Lower leg skin (tissue), 4 donors: Measurements from ENCODE around the gene GID4. TPM values are rescaled to one million over a fixed set of nuclear protein-coding genes. Genes with fewer than 3 reads are reported as not detected.

Source experiments
- DNase-seq, 2 donors: peaks; one replicate each; pipeline ENCODE4 v3.0.0-alpha.2; 2019; ENCODE audit warnings: low spot score in 2 of 2
- H3K4me3 ChIP-seq: fragments of 200-600 bp; sonication (generic); 2 replicates; pipeline ENCODE4 v1.5.1; 2017; ENCODE audit warnings: mild to moderate bottlenecking, low read depth; ENCODE audit not compliant: poor library complexity, severe bottlenecking
- CTCF ChIP-seq, 3 donors: fragments of 450-650 bp; IDR thresholded peaks; one replicate each; pipeline ENCODE4 v1.5.1; 2016; ENCODE audit warnings: antibody characterized with exemption in 3 of 3, mild to moderate bottlenecking in 3 of 3, moderate library complexity in 2 of 3
- POLR2A ChIP-seq, 2 donors: fragments of 450-650 bp; IDR thresholded peaks; one replicate each; pipeline ENCODE4 v1.6.1; 2016 to 2017; ENCODE audit warnings: antibody characterized with exemption in 2 of 2, mild to moderate bottlenecking in 1 of 2, moderate library complexity in 1 of 2
- WGBS, 2 donors: methylation state at CpG; one replicate each; pipeline ENCODE4 v1.1.5; 2018; 5-methylcytosine and 5-hydroxymethylcytosine counted together
- intact Hi-C: fragments of 100-400 bp; cut with DNase I; formaldehyde crosslinking; loops from one replicate; pipeline ENCODE4 v1.15.0; 2023; ENCODE audit warnings: low total_unique reads
- total RNA-seq, 4 donors: library from RNA; depleted of rRNA; stranded (reverse); fragments of >200 nt; gene quantifications; one replicate each; pipeline ENCODE4 v1.1.0, GENCODE V29; 2016

Gene GID4
- total RNA-seq, 4 donors from 2014 or later: 23.0 to 30.1 (median 24.1) TPM

GRCh38 chr17:18094409-18094807 lies 55.2 kb downstream of the GID4 start:
- 96 to 98% methylated on average over 10 of the region's 10 CpGs for WGBS, 2 donors
- TF ChIP-seq POLR2A (IDR thresholded peaks at IDR 0.05): no peak
- no peak overlapping the region for H3K4me3 ChIP-seq
- intact Hi-C loops: no loop called here
- no peak for DNase-seq

- TF ChIP-seq CTCF (IDR thresholded peaks at IDR 0.05): no peak
- no peak for TF ChIP-seq POLR2A (IDR thresholded peaks at IDR 0.05)
- DNase-seq: no peak
- H3K4me3 ChIP-seq: no peak overlapping the region
- 91 to 93% methylated on average over 14 of the region's 14 CpGs for WGBS, 2 donors
- intact Hi-C loops: no loop called here
Observed at GRCh38 chr17:18099516-18099915, 60.3 kb downstream of the GID4 start.

DNA sequence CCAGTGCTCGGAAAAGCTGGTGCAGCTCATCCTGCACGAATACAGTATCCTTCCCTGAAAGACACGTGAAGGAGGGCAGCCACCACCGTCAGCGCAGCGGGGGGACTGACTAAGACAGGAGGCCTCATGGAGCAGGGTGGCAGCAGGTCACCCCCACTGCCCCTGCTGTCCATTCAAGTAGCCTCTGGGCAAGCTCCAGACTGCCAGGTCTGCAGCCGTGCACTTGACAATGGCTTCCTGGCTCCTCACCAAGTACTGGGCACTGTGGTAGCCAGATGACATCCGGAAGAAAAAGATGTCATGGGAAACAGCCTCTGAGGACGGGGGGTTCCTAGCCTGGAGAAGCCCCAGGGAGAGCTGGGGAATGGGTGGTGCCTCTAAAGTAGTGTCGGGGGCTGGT lies 61.4 kb downstream of the GID4 start:
- no peak for TF ChIP-seq POLR2A (IDR thresholded peaks at IDR 0.05)
- TF ChIP-seq CTCF (IDR thresholded peaks at IDR 0.05): no peak
- WGBS, 2 donors: 72 to 80% methylated on average over 10 of the region's 10 CpGs
- intact Hi-C loops: no loop called here
- no peak for DNase-seq
- no peak overlapping the region for H3K4me3 ChIP-seq

DNA sequence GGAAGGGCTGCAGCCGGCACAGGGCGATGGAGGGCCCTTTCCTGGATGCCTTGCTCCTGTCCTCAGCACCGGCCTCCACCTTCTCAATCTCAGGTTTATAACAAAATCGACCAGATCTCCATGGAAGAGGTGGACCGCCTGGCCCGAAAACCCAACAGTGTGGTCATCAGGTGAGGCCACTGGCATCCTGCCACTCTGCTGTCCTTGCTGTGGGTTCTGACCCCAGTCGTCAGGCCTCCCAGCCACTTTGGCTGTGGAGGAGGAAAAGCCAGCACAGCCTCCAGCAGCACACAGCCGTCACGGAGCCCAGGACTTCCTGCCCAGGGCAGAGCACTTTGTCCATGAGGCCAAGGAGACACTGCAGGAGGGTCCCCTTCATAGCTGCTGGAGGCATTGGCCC lies 62.6 kb downstream of the GID4 start:
- DNase-seq: no peak
- no peak overlapping the region for H3K4me3 ChIP-seq
- 91 to 95% methylated on average over 9 of the region's 9 CpGs for WGBS, 2 donors
- TF ChIP-seq POLR2A (IDR thresholded peaks at IDR 0.05) (no peak), CTCF (IDR thresholded peaks at IDR 0.05) (no peak)
- intact Hi-C loops: no loop called here

DNA sequence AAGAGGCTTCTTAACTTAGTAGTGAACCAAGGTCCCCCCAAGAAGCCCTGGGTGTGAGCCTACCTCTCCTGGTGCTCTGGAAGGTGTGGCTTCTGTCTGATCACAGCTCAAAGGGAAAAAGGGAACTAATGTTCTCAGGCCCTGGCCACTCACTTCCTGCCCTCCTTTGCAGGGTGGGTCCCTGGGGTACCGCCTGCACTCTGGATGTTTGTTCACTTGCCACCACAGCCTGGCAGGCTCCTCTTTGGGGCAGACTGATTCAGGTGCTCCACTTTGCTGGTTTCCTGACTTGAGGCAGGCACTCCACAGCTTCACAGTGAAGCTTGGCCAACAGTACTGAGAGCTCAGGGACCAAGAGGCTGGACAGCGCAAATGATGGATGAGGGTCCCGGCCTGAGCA lies 63.4 kb downstream of the GID4 start:
- H3K4me3 ChIP-seq: no peak overlapping the region
- no peak for DNase-seq
- TF ChIP-seq POLR2A (IDR thresholded peaks at IDR 0.05) (no peak), CTCF (IDR thresholded peaks at IDR 0.05) (no peak)
- 94 to 96% methylated on average over 3 of the region's 3 CpGs for WGBS, 2 donors
- intact Hi-C loops: no loop called here

DNA sequence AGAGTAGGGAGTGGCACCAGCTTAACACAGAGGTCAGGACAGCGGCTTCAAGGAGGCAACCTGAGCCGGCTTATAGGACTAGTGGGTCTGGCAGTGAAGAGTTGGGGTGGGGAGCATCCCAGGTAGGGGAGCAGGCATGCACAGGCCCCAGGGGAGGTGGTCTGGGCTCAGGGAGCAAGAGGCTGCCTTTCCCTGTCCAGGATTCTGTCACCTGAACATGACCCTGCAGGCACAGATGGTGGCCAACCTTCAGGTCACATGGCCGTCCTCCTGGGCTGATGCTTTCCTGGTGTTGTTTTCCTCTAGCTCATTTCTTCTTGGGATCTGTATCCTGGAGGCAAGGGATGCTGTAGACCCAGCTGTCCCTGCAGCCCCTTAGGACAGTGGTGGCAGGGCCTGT lies 65.8 kb downstream of the GID4 start:
- no peak for TF ChIP-seq POLR2A (IDR thresholded peaks at IDR 0.05)
- DNase-seq: no peak
- no peak overlapping the region for H3K4me3 ChIP-seq
- WGBS, 2 donors: 78 to 95% methylated on average over 3 of the region's 3 CpGs
- intact Hi-C loops: no loop called here

GRCh38 chr17:18105595-18105994 lies 66.4 kb downstream of the GID4 start:
- no peak for DNase-seq
- WGBS, 2 donors: 83 to 91% methylated on average over 2 to 6 of the region's 6 CpGs
- intact Hi-C loops: no loop called here
- TF ChIP-seq POLR2A (IDR thresholded peaks at IDR 0.05): no peak
- TF ChIP-seq CTCF (IDR thresholded peaks at IDR 0.05): no peak
- no peak overlapping the region for H3K4me3 ChIP-seq
